Gastroesophageal sphincter (tissue), 3 donors: ENCODE data around the gene EEF2.

Source experiments
- CTCF ChIP-seq, 4 experiments: fragments of 200-600 bp in 2 of 4; fragments of 450-650 bp in 2 of 4; sonication (generic) in 1 of 4; IDR thresholded peaks; one replicate each; pipeline ENCODE4 v1.5.1; 2017 to 2019; ENCODE audit warnings: antibody characterized with exemption in 4 of 4, mild to moderate bottlenecking in 2 of 4, moderate library complexity in 2 of 4
- EP300 ChIP-seq: sonication (generic); formaldehyde crosslinking; IDR thresholded peaks from one replicate; pipeline ENCODE4 v1.6.1; 2017; ENCODE audit warnings: antibody characterized with exemption, mild to moderate bottlenecking
- POLR2A ChIP-seq, 2 donors: fragments of 450-650 bp; IDR thresholded peaks; one replicate each; pipeline ENCODE4 v1.6.1; 2017; ENCODE audit warnings: antibody characterized with exemption in 2 of 2, mild to moderate bottlenecking in 2 of 2, moderate library complexity in 1 of 2
- POLR2AphosphoS5 ChIP-seq: sonication (generic); formaldehyde crosslinking; IDR thresholded peaks from one replicate; pipeline ENCODE4 v1.6.1; 2017; ENCODE audit warnings: antibody characterized with exemption

GRCh38 chr19:4013886-4014540 lies 28.8 kb upstream of the EEF2 start:
- TF ChIP-seq CTCF (IDR thresholded peaks at IDR 0.05) = no peak
- no peak for TF ChIP-seq POLR2A (IDR thresholded peaks at IDR 0.05)
- TF ChIP-seq POLR2AphosphoS5 = no peak
- no peak for TF ChIP-seq EP300
